AG09319 (cell line): Measurements from ENCODE around the gene HMGB3.

Experiments used
- DNase-seq: peaks from one replicate; pipeline ENCODE4 v3.0.0-alpha.2; 2010; ENCODE audit warnings: low read depth; ENCODE audit errors: extremely low read depth
- TF ChIP-seq, protein P1 (sequence below): IDR thresholded peaks from 2 replicates; pipeline ENCODE4 v1.5.1; 2011; ENCODE audit warnings: low read depth, mild to moderate bottlenecking, inconsistent platforms, low read length, moderate library complexity

HMGB3 gene

DNA sequence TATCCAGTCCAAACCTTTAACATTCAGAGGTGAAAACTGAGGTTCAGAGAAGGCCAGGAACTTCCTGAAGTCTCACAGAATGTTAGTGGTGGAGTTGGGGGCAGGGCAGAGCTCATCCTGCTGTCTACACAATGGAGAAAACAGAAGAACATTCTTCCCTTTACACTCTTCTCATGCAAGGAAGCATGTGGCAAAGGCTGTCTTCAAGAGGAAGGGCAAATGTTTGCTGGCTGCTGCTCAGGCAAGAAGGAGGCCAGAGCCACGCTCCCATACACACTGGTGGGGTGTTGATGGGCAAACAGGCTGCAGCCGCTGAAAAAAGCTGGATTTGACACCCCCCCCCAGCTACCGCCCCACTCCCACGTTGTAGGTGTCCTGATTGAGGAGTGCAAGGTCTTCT, 32.5 kb downstream of the HMGB3 start:
- no peak for DNase-seq
- TF ChIP-seq, protein P1, sequence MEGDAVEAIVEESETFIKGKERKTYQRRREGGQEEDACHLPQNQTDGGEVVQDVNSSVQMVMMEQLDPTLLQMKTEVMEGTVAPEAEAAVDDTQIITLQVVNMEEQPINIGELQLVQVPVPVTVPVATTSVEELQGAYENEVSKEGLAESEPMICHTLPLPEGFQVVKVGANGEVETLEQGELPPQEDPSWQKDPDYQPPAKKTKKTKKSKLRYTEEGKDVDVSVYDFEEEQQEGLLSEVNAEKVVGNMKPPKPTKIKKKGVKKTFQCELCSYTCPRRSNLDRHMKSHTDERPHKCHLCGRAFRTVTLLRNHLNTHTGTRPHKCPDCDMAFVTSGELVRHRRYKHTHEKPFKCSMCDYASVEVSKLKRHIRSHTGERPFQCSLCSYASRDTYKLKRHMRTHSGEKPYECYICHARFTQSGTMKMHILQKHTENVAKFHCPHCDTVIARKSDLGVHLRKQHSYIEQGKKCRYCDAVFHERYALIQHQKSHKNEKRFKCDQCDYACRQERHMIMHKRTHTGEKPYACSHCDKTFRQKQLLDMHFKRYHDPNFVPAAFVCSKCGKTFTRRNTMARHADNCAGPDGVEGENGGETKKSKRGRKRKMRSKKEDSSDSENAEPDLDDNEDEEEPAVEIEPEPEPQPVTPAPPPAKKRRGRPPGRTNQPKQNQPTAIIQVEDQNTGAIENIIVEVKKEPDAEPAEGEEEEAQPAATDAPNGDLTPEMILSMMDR, result no peak

DNA sequence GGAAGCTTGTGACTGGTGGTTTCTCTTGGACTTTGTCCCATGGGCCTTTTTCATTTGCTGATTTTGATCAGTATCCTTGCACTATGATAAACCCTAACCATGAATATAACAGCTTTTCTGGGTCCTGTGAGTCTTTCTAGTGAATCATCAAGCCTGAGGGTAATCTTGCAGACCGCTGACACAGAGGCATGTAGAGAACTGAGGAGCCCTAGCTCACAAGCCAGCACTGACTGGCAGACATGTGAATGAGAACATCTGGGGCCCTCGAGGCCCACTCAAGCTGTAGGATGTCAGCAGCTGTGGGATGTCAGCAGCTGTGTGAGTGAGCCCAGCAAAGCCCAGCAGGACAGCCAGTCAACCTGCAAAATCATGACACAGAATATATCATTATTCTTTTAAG, 36.7 kb downstream of the HMGB3 start:
- no peak for DNase-seq
- TF ChIP-seq, protein P1, result no peak

DNA sequence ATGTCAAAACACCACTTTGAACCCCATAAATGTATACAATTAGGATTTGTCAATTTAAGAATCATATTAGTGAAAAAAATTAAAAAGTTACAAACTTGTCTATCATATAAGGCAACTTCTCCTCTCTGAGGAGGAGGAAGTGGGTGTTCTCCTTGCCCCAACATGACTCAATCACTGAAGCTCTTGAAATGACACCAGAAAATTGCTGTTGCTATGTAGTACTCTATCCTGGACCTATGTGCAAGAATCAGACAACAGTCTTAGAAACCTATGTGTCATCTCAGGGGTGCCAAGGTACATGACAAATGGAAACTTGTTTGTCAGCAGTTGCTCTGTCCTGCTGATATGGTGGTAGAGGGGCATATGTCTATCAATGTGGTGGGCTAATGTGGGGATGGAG, 47.7 kb downstream of the HMGB3 start:
- TF ChIP-seq, protein P1, result no peak
- DNase-seq, result no peak

DNA sequence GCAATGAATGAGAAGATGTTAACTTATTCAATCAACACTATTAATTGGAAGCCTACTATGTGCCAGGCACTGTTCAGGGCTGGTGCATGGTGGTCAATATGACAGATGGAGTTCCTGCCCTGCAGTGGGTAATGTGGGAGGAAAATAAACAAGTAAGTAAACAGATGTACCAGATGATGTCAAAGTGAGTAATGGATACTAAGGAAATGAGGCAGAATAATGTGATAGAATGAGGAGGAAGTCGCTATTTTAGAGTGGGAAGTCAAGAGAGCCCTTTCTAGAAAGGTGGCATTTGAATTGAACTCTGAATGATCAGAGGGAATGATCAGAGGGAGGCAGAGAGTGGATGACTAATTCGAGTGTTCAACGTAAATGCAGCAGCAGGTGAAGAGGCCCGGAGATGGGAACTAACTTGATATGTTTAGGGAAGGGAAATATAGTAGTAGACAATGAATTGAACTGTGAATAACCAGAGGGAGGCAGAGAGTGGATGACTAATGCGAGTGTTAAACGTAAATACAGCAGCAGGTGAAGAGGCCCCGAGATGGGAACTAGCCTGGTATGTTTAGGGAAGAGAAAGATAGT, 48.3 kb downstream of the HMGB3 start:
- TF ChIP-seq, protein P1, result no peak
- no peak for DNase-seq

DNA sequence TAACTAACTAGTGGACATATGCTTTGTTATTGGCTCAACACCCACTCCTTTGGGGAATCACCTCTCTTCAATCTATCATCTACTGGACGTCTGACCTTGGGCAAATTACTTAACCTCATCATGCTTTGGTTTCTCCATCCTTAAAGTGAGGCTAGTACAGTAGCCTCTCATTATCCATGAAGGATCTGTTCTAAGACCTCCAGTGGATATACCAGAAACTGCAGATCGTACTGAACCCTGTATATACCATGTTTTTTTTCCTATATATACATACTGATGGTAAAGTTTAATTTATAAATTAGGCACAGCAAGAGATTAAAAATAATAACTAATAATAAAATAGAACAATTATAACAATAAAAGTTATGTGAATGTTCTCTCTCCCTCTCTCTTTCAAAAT, 56.2 kb downstream of the HMGB3 start:
- TF ChIP-seq, protein P1, result no peak
- no peak for DNase-seq
